GM19240 (cell line): ENCODE measurements around the gene PCP4L1.
"Not testable (repeated sequence)": the region's sequence is repeated elsewhere in the genome, so short reads cannot be mapped to it uniquely, and the experiment has no call there.

Experiments
- DNase-seq: peaks from one replicate; pipeline ENCODE4 v3.0.0; 2011; ENCODE audit warnings: low spot score; ENCODE audit not compliant: insufficient read length

The PCP4L1 gene

DNA sequence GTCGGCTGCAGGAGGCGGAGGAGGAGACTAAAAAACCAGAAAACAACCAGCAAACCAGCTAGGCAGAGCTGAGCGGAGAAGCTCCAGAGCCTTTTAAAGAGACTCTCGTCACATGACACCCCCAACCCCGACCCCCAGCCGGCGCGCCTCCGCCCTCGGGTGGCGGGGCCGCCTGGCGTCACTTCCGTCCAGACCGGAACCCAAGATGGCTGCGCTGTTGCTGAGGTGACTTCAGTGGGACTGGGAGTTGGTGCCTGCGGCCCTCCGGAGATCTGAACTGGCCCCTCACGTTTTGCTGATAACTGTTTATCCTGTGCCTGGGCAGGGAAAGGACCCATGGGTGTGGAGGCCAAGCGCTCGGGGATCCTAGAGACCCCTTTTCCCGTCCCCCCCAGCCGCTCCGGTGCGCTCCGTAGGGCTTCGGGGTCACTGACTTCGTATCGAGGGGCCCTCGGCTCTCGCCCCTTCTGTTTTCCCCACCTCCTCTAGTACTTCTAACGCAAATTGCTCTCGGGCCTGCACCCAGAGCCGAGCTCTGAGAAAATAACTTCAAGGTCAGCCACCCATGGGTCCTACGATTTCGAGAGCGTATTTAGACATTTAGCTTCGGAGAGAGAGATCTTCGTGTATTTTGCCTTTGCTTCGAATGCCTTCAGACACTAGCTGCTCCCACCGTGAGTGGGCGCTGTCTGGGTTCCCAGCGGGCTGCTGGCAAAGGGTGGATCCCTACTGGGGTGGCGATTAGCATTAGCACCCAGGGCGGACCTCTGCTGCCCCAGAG is 55.8 kb downstream of the PCP4L1 start, which contains the start of gene SDHC:
Gene SDHC, plus strand, starts transcription at position 181 of the 781 bp plus-strand sequence. Its CDS starts 25 bp downstream, at position 206.
- peak; percentile 80 for DNase-seq

GRCh38 chr1:161315841-161316674 is 57.5 kb downstream of the PCP4L1 start:
- not testable (repeated sequence) for DNase-seq

GRCh38 chr1:161324020-161324419 is 65.5 kb downstream of the PCP4L1 start:
- DNase-seq = no peak

DNA sequence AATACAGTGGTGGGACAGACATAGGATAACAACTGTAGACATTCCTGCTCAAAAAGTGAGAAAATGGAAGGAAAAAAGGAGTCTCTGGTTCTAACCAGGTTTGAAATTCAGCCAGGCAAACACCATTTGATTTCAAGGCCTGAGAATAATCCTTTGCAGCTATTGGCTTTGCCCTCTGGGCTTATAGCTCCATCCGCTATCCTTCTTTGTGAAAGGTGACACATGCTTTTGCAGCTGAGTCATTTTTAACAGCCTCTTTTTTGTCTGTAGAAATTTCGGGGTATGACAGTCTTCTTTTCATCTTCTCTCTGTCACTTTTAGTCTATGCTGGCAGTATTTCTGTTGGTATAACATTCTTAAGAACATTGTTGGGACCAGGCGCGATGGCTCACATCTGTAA is 71.8 kb downstream of the PCP4L1 start:
- DNase-seq = no peak

- no peak for DNase-seq
Observed at GRCh38 chr1:161333166-161333565, 74.6 kb downstream of the PCP4L1 start.
